Duodenal mucosa (tissue), 2 donors: ENCODE measurements around the gene NUP35.
A peak's percentile ranks its signal among the peaks of the same experiment; 100 is the strongest.

Source experiments
- H3K27ac ChIP-seq: one replicate; pipeline ENCODE4 v1.7.0; 2013; ENCODE audit warnings: low read depth, low read length
- H3K27me3 ChIP-seq, 2 donors: one replicate each; pipeline ENCODE4 v1.7.0; 2013; ENCODE audit warnings: low read length in 2 of 2, control low read depth in 1 of 2; ENCODE audit not compliant: insufficient read depth in 2 of 2, control insufficient read depth in 1 of 2
- H3K36me3 ChIP-seq, 2 donors: one replicate each; pipeline ENCODE4 v1.7.0; 2013; ENCODE audit warnings: low read length in 2 of 2, control low read depth in 1 of 2; ENCODE audit not compliant: insufficient read depth in 2 of 2, control insufficient read depth in 1 of 2
- H3K4me1 ChIP-seq, 2 donors: one replicate each; pipeline ENCODE4 v1.7.0; 2013; ENCODE audit warnings: low read length in 2 of 2, control low read depth in 1 of 2; ENCODE audit not compliant: insufficient read depth in 2 of 2, control insufficient read depth in 1 of 2
- H3K4me3 ChIP-seq, 2 donors: one replicate each; pipeline ENCODE4 v1.7.0; 2013; ENCODE audit warnings: low read length in 2 of 2, low read depth in 1 of 2
- H3K9ac ChIP-seq, 2 donors: one replicate each; pipeline ENCODE4 v1.7.0; 2013; ENCODE audit warnings: low read length in 2 of 2, low read depth in 1 of 2
- H3K9me3 ChIP-seq, 2 donors: one replicate each; pipeline ENCODE4 v1.7.0; 2013; ENCODE audit warnings: low read length in 2 of 2, control low read depth in 1 of 2; ENCODE audit not compliant: control insufficient read depth in 1 of 2

Gene NUP35, protein sequence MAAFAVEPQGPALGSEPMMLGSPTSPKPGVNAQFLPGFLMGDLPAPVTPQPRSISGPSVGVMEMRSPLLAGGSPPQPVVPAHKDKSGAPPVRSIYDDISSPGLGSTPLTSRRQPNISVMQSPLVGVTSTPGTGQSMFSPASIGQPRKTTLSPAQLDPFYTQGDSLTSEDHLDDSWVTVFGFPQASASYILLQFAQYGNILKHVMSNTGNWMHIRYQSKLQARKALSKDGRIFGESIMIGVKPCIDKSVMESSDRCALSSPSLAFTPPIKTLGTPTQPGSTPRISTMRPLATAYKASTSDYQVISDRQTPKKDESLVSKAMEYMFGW

DNA sequence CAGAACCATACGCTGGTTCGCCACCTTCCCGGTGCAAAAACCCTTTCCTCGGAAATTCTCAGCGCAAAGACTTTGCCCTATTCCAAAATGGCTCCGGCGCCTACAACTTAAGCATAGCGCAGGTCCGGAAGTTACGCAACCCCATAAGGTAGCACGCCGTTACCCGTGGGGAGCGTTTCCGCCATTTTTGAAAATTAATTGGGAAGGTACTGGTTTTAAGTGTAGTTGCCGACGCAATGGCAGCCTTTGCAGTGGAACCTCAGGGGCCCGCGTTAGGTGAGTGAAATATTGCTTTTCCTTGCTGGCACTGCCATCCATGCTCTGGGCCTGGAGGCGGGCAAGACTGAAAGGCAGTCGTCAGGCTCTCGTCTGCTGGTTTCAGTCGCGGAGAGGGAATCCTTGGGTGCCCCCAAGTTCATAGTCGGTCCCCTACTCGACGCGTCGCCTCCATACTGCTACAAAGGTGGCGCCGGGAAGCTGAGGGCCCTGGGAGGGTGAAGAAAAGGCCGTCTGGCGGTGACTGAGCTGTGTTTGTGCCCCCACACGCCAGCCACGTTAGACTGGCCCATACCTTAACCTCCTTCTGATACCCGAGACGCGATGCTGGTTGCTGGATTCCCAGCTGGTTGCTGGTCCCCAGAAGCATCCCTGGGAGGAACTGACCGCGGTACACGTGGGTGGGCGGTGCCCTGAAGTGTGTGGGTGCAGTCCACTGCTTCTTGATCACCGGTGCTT, at the start of gene NUP35:
NUP35 (plus strand) TSS at position 222 of the 735 bp plus-strand sequence; CDS start at position 237, 15 bp downstream.
- Histone ChIP-seq H3K27me3 (no peaks in the 10 kb centered on the region), H3K9ac (peak within 1 kb of the TSS; percentile 80 to 88), H3K9me3 (no peaks in the 10 kb centered on the region), H3K4me1 (peaks cover 10 to 11% of the 10 kb centered on the region in 2 donors), H3K27ac (peak within 1 kb of the TSS; percentile 63), H3K36me3 (peaks cover 0 to 4% of the 10 kb centered on the region in 2 donors), H3K4me3 (peak within 1 kb of the TSS; percentile 95 to 96)

DNA sequence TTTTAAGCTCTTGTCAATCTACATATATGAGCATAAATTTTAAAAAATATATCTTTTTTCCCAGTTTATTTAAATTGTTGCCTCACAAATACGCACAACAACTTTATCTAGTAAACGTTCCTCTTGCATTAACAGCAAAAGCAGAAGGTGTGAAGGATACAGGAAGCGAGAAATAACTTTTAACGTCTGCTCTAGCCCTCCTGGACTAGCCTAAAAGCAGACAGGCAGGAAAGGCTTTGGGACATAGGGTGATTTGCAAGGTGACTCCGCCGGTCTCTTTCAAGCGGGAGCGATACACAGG, 46.1 kb upstream of the NUP35 start:
- H3K27ac ChIP-seq: peak overlapping the region; percentile 63
- H3K4me3 ChIP-seq: peak overlapping the region; percentile 91 to 97
- no peaks in the 10 kb centered on the region for H3K9me3 ChIP-seq
- no peaks in the 10 kb centered on the region for H3K36me3 ChIP-seq
- no peaks in the 10 kb centered on the region for H3K27me3 ChIP-seq
- H3K4me1 ChIP-seq: peaks cover 0 to 6% of the 10 kb centered on the region in 2 donors
- peak overlapping the region; percentile 82 to 95 for H3K9ac ChIP-seq

GRCh38 chr2:183078464-183079138, 45.6 kb upstream of the NUP35 start, which contains the start of gene DUSP19:
TSS of gene DUSP19 (plus strand) at chr2:183078747. CDS start at chr2:183078934, 187 bp downstream.
- no peaks in the 10 kb centered on the region for H3K27me3 ChIP-seq
- no peaks in the 10 kb centered on the region for H3K36me3 ChIP-seq
- peak within 1 kb of the TSS; percentile 82 to 95 for H3K9ac ChIP-seq
- H3K4me3 ChIP-seq: peak within 1 kb of the TSS; percentile 91 to 97
- no peaks in the 10 kb centered on the region for H3K9me3 ChIP-seq
- peak within 1 kb of the TSS; percentile 63 for H3K27ac ChIP-seq
- H3K4me1 ChIP-seq: peaks cover 0 to 6% of the 10 kb centered on the region in 2 donors

DNA sequence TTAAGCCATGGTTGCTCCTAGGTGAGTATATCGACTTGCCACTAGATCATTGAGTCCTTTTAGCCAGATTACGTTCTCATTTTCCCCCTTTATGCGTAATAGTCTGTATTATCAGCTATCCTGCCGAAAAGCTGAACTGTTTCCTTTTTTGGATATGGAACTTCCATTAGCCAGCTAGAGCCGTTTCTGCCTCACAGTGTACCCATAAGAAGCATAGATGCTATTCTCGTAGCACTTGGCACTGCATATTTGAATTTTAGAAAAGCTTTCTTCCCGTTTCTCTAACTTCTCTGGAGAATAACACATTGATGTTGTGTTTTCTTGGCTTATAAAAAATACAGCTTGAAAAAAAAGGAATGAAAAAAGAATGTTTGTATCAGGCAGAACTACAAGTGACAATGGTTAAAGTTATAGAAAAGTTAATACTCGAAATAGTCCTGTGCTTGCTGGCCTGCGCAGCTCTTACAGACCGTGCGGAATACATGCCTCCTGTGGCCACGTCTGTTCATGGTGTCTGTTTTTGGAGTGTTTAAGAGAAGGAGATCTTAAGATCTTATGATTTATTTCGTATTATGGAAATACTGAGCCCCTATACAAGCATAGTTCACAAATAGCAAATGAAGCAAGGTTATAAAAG, 45.0 kb upstream of the NUP35 start:
- Histone ChIP-seq H3K36me3 (no peaks in the 10 kb centered on the region), H3K27me3 (no peaks in the 10 kb centered on the region), H3K27ac (peak overlapping the region; percentile 63), H3K4me1 (peaks cover 0 to 6% of the 10 kb centered on the region in 2 donors), H3K9ac (peak overlapping the region; percentile 82 to 95), H3K9me3 (no peaks in the 10 kb centered on the region), H3K4me3 (peak overlapping the region; percentile 91 to 97)

DNA sequence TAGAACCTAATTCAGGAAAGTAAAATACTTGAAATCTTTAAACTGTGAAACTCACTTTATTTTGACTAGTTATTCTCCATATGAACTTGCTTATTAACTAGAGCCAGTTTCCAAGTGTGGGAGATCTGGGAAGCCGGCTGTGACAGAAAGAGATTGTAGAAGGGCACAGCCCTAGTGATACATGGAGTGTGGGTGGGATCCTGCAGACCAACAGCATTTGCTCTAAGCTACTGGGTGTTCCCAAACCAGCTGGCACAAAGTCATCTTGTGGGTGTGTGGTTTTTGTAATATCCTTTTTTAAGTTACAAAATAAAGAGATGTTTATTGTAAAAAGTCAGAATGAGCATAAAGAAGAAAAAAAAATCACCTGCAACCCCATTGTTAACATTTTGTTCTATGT, 42.3 kb upstream of the NUP35 start:
- Histone ChIP-seq H3K9ac (no peak overlapping the region), H3K9me3 (no peaks in the 10 kb centered on the region), H3K27ac (no peak overlapping the region), H3K4me3 (no peak overlapping the region), H3K36me3 (no peaks in the 10 kb centered on the region), H3K27me3 (no peaks in the 10 kb centered on the region), H3K4me1 (peaks cover 0 to 6% of the 10 kb centered on the region in 2 donors)

GRCh38 chr2:183088061-183088460, 36.2 kb upstream of the NUP35 start:
- peaks cover 0 to 4% of the 10 kb centered on the region in 2 donors for H3K4me1 ChIP-seq
- H3K36me3 ChIP-seq: no peaks in the 10 kb centered on the region
- no peak overlapping the region for H3K9ac ChIP-seq
- H3K4me3 ChIP-seq: no peak overlapping the region
- no peaks in the 10 kb centered on the region for H3K9me3 ChIP-seq
- no peaks in the 10 kb centered on the region for H3K27me3 ChIP-seq
- no peak overlapping the region for H3K27ac ChIP-seq

DNA sequence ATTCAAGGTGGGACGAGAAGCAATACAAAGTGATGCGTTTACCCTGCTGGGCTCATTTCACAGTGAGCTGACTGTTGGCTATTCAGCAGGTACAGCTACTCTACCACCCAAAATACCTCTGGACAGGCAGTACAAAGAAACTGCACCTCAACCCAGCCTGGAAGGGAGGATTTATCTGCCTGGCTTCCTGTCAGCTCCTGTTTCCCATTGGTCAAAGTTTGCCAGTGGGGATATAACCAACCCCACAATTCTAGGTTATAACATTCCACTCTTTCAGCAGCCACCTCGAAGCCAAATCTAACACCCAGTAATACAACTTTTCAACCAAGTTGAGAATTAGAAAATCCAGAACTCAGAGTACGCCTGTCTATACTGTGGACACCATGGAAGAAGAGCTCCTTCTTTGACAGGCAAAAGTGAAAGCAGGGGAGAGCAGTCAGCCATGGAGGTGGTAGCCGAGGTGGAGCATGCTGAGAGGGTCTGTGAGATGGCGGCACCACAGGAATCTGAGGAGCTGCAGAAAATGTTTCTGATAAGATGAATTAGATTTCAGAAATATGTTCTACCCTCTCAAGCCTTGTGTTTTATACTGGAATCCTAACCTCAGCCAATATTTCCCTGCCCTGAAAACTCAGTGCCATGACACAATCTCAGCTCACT, 34.9 kb upstream of the NUP35 start:
- Histone ChIP-seq H3K4me3 (peak overlapping the region in 1 of 2 donors; percentile 46), H3K36me3 (no peaks in the 10 kb centered on the region), H3K9me3 (no peaks in the 10 kb centered on the region), H3K27ac (no peak overlapping the region), H3K27me3 (no peaks in the 10 kb centered on the region), H3K4me1 (peaks cover 0 to 4% of the 10 kb centered on the region in 2 donors), H3K9ac (no peak overlapping the region)

DNA sequence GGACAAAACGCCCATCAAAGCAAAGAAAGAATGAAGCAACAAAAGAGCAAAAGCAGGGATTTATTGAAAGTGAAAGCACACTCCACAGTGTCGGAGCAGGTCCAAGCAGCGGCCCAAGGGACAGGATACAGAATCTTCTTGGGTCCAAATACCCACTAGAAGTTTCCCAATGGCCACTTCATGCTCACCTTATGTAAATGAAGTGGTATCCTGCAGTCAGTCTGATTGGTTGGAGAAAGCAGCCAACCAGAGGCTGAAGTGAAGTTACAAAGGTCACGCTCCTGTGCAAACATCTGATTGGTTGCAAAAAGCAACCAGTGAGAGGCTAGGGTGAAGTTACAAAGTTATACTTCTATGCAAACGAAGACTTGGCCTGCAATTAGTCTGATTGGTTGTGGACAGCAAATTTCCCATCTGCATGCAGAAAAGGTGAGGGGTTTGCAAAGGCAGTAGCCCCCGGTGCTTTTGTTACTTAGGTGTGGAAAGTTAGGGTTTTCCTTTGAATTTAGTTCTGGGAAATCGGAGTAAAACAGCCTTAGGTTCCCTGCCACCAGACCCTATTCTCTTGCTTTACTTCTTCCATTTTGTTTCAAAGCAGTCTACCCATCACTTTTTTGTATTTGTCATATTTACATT, 32.8 kb upstream of the NUP35 start:
- H3K9ac ChIP-seq: no peak overlapping the region
- peak overlapping the region; percentile 41 to 42 for H3K4me3 ChIP-seq
- H3K27ac ChIP-seq: no peak overlapping the region

GRCh38 chr2:183091954-183092345, 32.3 kb upstream of the NUP35 start:
- Histone ChIP-seq H3K27ac (no peak overlapping the region), H3K4me1 (peaks cover 0 to 4% of the 10 kb centered on the region in 2 donors), H3K4me3 (no peak overlapping the region), H3K27me3 (no peaks in the 10 kb centered on the region), H3K9ac (no peak overlapping the region), H3K36me3 (no peaks in the 10 kb centered on the region), H3K9me3 (no peaks in the 10 kb centered on the region)

More for the DNA sequence above, 32.8 kb upstream of the NUP35 start:
- H3K9me3 ChIP-seq: no peaks in the 10 kb centered on the region
- no peaks in the 10 kb centered on the region for H3K27me3 ChIP-seq
- H3K36me3 ChIP-seq: no peaks in the 10 kb centered on the region
- peaks cover 0 to 4% of the 10 kb centered on the region in 2 donors for H3K4me1 ChIP-seq
